ENCODE results near the gene TOGARAM2.

DNA sequence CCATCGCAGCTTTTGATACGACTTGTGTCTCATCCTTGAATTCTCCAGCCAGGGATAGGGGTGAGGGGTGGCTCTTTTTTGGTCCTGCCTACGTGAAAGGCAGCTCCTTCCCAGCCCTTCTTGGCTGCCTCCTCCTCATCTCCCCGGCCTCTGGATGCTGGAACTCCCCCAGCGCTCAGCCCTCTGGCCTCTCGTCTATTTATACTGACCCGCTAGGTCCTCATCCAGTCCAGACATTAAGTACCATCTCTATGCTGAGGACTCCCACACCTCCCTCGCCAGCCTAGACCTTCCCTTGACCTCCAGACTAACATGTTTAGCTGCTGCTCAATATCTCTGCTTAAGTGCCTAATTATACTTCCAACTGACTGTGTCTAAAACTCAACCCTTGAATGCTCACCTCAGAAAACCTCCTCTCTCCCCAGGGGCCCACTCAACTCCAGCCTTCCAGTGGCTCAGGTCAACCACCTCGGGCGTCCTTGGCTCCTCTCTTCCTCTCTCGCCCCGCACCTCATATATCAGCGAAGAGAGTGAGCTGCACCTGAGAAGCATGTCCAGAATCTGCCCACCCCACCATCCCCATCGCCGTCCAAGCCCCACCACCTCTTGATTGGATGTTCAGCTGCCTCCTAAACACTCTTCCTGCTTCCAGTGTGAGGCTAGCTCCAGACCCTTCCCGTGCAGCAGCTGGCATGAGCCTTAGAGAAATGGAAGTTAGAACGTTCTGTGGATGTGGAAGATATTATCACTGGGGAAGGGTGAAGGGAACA, 34.8 kb downstream of the TOGARAM2 start:
- TF ChIP-seq POLR2A (IDR thresholded peaks at IDR 0.05; ENCODE audit: low read depth, low read length) (no peak), TAF1 (IDR thresholded peaks at IDR 0.05; ENCODE audit: low read depth, low read length) (no peak), POLR2AphosphoS5 (IDR thresholded peaks at IDR 0.05; ENCODE audit: low read depth, low read length) (no peak)

Data from GM12891 (cell line).